Panc1 (cell line): ENCODE results near the gene XXYLT1. TPM values are rescaled to one million over a fixed set of nuclear protein-coding genes. Genes with fewer than 3 reads are reported as not detected.

ENCODE experiments used
- ATAC-seq: fragments of 200-7000 bp; cut with Tn5 transposase; 2 replicates; pipeline ENCODE4 v1.9.1; 2020; ENCODE audit warnings: mild to moderate bottlenecking, moderate library complexity
- BruUV-seq: library from RNA; stranded (reverse); fragments of 400-500 nt; replicated peaks from 2 replicates; lab custom pipeline; 2021; lab: Mats Ljungman, UMichigan
- CTCF ChIA-PET: fragments of 300-600 bp; sonication (Branson Sonifier 250); formaldehyde crosslinking; loops from one replicate; lab custom pipeline; 2022; ENCODE audit warnings: antibody characterized with exemption; lab: Charles Lee
- POLR2A ChIA-PET: fragments of 300-600 bp; sonication (Branson Sonifier 250); formaldehyde crosslinking; loops from one replicate; lab custom pipeline; 2022; ENCODE audit warnings: antibody characterized with exemption; lab: Charles Lee
- DNase-seq: peaks from one replicate; pipeline ENCODE4 v3.0.0-alpha.2; 2010; ENCODE audit warnings: low read depth, low spot score
- H3K27ac ChIP-seq: 2 replicates; pipeline ENCODE4 v1.5.1; 2011; ENCODE audit warnings: mild to moderate bottlenecking, low read length, inconsistent platforms
- H3K27me3 ChIP-seq: fragments of 200-500 bp; sonication (Bioruptor generic); 2 replicates; pipeline ENCODE4 v1.6.0; 2014; ENCODE audit warnings: low read length, inconsistent platforms; ENCODE audit not compliant: control insufficient read depth, insufficient read depth
- H3K36me3 ChIP-seq: fragments of 200-500 bp; sonication (Bioruptor generic); 2 replicates; pipeline ENCODE4 v1.5.1; 2014; ENCODE audit warnings: inconsistent platforms, mild to moderate bottlenecking, low read length, moderate library complexity; ENCODE audit not compliant: control insufficient read depth, insufficient read depth
- H3K4me1 ChIP-seq: 2 replicates; pipeline ENCODE4 v1.5.1; 2011; ENCODE audit warnings: inconsistent platforms, mild to moderate bottlenecking, low read length, moderate library complexity; ENCODE audit not compliant: control insufficient read depth, insufficient read depth
- H3K4me3 ChIP-seq, 2 experiments: 2 replicates each; pipeline ENCODE4 v1.5.1; 2011 to 2012; ENCODE audit warnings: low read depth in 2 of 2, low read length in 2 of 2, mild to moderate bottlenecking in 2 of 2, inconsistent platforms in 1 of 2, moderate library complexity in 1 of 2
- H3K9me3 ChIP-seq: fragments of 200-500 bp; sonication (Bioruptor generic); 2 replicates; pipeline ENCODE4 v1.5.1; 2014; ENCODE audit warnings: low read depth, mild to moderate bottlenecking, inconsistent platforms, low read length, moderate library complexity; ENCODE audit not compliant: control insufficient read depth, insufficient read depth
- POLR2AphosphoS5 ChIP-seq: IDR thresholded peaks from 2 replicates; pipeline ENCODE4 v1.6.1; 2012; ENCODE audit warnings: mild to moderate bottlenecking, low read depth, low read length, moderate library complexity
- SIN3A ChIP-seq: IDR thresholded peaks from 2 replicates; pipeline ENCODE4 v1.6.1; 2012; ENCODE audit warnings: low read depth, mild to moderate bottlenecking, low read length, moderate library complexity, borderline replicate concordance; ENCODE audit not compliant: insufficient read depth
- TCF7L2 ChIP-seq: IDR thresholded peaks from 2 replicates; pipeline ENCODE4 v1.6.1; 2011; ENCODE audit warnings: mild to moderate bottlenecking, low read depth, low read length, inconsistent platforms
- in situ Hi-C: cut with HindIII; loops from 2 replicates; pipeline ENCODE4 v1.10.0; 2016; ENCODE audit warnings: low sequenced_read_pairs, low pct_unique_long_range_greater_than_20kb
- intact Hi-C: fragments of 100-400 bp; cut with micrococcal nuclease; formaldehyde crosslinking; loops from one replicate; pipeline ENCODE4 v1.10.0; 2022; ENCODE audit not compliant: unreplicated experiment
- total RNA-seq: library from RNA; stranded (reverse); gene quantifications from one replicate; pipeline ENCODE4 v1.2.1, GENCODE V29; 2021; ENCODE audit not compliant: unreplicated experiment
- TF ChIP-seq, protein P1 (sequence below): fragments of 450-650 bp; IDR thresholded peaks from 2 replicates; pipeline ENCODE4 v1.5.1; 2017; ENCODE audit warnings: mild to moderate bottlenecking
- TF ChIP-seq, protein P2 (sequence below), 2 experiments: IDR thresholded peaks; 2 replicates each; pipeline ENCODE4 v1.6.1; 2011 to 2012; ENCODE audit warnings: low read depth in 2 of 2, control low read depth in 1 of 2, low read length in 1 of 2, mild to moderate bottlenecking in 1 of 2, moderate library complexity in 1 of 2; ENCODE audit not compliant: insufficient read depth in 1 of 2

The XXYLT1 gene
- total RNA-seq, 1 experiment from 2014 or later = 26.0 TPM

DNA sequence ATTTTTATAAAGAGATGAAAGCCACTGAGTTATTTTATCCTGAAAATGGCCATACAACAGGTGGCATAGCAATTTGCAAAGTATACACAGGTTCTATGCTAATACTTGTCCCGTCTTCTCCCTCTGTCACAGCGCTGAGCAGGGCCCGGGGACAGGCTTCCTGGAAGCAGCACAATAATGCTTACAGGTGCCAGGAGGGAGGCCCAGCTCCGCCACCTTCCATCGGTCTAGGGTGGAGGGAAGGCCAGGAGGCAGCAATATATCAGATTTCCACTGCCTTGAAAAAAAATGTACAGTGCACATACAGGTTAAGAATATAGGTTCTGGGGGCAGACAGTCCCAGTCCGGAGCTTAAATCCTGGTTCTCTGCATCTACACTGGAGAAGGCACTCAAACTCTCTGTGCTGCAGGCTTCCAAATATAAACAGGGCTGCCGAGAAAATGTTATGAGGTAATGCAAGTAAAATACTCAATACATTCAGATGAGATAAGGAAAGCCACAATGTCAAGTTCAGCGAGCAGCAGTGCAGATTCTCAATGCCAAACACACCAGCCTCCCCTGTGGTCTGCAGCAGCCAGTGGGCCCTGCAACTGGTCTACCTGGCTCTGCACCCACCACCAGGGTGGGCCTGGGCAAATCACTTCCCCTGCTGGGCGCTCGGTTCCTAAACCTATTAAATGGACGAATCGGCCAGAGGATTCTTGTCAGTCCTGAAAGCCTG lies 189.6 kb downstream of the XXYLT1 start:
- Histone ChIP-seq H3K27ac (peak overlapping the region; percentile 57), H3K4me1 (peaks cover 43% of the 10 kb centered on the region), H3K4me3 (no peak overlapping the region), H3K27me3 (no peaks in the 10 kb centered on the region), H3K36me3 (no peaks in the 10 kb centered on the region), H3K9me3 (no peaks in the 10 kb centered on the region)
- BruUV-seq = no TSS peak
- ChIA-PET POLR2A (no interaction called here), CTCF (no interaction called here)
- no peak for TF ChIP-seq TCF7L2
- TF ChIP-seq POLR2AphosphoS5 = no peak
- TF ChIP-seq SIN3A = no peak
- TF ChIP-seq, protein P1, sequence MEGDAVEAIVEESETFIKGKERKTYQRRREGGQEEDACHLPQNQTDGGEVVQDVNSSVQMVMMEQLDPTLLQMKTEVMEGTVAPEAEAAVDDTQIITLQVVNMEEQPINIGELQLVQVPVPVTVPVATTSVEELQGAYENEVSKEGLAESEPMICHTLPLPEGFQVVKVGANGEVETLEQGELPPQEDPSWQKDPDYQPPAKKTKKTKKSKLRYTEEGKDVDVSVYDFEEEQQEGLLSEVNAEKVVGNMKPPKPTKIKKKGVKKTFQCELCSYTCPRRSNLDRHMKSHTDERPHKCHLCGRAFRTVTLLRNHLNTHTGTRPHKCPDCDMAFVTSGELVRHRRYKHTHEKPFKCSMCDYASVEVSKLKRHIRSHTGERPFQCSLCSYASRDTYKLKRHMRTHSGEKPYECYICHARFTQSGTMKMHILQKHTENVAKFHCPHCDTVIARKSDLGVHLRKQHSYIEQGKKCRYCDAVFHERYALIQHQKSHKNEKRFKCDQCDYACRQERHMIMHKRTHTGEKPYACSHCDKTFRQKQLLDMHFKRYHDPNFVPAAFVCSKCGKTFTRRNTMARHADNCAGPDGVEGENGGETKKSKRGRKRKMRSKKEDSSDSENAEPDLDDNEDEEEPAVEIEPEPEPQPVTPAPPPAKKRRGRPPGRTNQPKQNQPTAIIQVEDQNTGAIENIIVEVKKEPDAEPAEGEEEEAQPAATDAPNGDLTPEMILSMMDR = no peak
- TF ChIP-seq, protein P2, sequence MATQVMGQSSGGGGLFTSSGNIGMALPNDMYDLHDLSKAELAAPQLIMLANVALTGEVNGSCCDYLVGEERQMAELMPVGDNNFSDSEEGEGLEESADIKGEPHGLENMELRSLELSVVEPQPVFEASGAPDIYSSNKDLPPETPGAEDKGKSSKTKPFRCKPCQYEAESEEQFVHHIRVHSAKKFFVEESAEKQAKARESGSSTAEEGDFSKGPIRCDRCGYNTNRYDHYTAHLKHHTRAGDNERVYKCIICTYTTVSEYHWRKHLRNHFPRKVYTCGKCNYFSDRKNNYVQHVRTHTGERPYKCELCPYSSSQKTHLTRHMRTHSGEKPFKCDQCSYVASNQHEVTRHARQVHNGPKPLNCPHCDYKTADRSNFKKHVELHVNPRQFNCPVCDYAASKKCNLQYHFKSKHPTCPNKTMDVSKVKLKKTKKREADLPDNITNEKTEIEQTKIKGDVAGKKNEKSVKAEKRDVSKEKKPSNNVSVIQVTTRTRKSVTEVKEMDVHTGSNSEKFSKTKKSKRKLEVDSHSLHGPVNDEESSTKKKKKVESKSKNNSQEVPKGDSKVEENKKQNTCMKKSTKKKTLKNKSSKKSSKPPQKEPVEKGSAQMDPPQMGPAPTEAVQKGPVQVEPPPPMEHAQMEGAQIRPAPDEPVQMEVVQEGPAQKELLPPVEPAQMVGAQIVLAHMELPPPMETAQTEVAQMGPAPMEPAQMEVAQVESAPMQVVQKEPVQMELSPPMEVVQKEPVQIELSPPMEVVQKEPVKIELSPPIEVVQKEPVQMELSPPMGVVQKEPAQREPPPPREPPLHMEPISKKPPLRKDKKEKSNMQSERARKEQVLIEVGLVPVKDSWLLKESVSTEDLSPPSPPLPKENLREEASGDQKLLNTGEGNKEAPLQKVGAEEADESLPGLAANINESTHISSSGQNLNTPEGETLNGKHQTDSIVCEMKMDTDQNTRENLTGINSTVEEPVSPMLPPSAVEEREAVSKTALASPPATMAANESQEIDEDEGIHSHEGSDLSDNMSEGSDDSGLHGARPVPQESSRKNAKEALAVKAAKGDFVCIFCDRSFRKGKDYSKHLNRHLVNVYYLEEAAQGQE (IDR thresholded peaks at IDR 0.05; ENCODE audit: insufficient read depth in 1 of 2, low read depth in 2 of 2, low read length in 1 of 2) = no peak
- ATAC-seq = peak; percentile 36; the same call in 1 of the 2 replicates
- in situ Hi-C loops = no loop called here
- intact Hi-C loops = no loop called here
- no peak for DNase-seq

DNA sequence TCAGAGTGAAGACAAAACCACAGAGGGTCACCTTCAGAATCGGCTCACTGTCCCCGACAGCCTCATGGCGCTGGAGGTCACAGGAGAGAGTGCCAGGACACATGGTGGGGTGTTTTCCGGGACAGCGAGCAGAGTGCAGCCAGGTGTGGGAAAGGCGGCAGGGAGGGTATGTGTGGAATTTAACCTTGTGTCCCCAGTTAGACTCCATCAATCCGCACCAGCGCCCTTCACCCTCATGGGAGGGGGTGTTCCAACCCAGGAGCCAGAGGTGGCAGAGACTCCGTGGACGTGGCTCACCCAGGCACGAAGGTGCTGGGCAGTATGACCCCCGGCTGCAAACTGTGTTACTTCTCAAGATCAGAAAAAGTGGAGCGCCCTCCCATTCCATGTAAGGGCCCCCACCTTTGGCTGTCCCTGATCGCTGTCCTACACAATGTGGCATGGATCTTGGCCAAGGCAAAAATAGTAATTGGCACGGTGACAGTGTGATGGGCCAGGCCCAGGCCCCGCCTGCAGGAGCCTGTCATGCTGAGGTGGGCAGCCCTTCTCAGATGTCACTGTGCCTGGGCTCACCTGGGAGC lies 190.3 kb downstream of the XXYLT1 start:
- ATAC-seq (peak; percentile 50; the same call in 1 of the 2 replicates), DNase-seq (no peak)
- no TSS peak for BruUV-seq
- Histone ChIP-seq H3K27ac (peak overlapping the region; percentile 57), H3K36me3 (no peaks in the 10 kb centered on the region), H3K4me1 (peaks cover 41% of the 10 kb centered on the region), H3K9me3 (no peaks in the 10 kb centered on the region), H3K27me3 (no peaks in the 10 kb centered on the region), H3K4me3 (no peak overlapping the region)
- intact Hi-C loops (no loop called here), in situ Hi-C loops (no loop called here)
- TF ChIP-seq TCF7L2 = no peak
- no peak for TF ChIP-seq POLR2AphosphoS5
- TF ChIP-seq, protein P1 = no peak
- no peak for TF ChIP-seq SIN3A
- ChIA-PET CTCF (no interaction called here), POLR2A (no interaction called here)
